ENCODE measurements around the gene SOX10.

SOX10 gene

DNA sequence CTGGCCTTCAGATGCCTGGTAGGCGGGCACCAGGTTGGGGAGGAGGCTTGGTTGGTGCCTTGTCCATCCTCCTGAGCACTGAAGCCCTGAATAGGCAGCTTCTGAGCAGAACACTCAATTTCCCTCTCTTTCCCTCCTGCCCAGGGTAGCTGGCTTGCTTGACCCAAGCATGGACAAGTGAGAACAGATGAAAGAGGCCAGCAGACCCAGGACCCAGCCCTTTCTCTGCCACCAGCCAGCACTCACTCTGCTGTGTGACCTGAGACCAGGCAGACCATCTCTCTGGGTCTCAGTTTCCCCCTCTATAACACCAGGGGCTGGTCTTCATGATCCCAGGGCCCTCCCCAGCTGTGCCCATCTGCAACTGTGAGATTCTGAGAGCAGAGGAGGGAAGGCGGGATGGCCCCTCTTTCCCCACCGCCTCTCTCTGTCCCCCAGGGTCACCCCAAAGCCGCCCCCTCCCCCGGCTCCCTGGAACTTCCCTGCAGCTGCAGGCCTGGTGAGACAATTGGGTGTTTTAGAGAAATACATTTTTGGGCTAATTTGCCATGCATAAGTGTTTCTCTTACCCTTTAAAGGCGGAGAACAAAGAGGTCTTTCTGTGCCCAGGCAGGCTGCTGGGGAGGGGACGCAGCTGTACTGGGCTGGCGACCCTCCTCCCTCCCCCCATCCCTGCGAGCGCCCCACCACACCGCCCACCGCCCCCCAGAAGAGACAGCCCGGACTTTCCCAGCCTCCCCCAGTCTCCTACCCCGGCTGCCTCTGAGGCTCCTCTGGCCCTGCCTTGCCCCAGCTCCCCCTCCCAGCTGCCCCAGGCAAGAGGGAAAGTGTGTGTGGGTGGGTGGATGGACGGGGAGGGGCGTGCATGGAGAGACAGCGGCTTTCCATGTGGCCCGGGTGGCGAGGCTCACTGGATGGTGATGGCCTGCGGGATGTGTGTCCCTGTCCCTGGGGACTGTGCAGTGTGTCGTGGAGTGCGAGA lies 42.1 kb upstream of the SOX10 start:
- TF ChIP-seq POLR2AphosphoS5 (IDR thresholded peaks at IDR 0.05; ENCODE audit: low read depth, low read length) (no peak), POLR2A (IDR thresholded peaks at IDR 0.05; ENCODE audit: low read depth, low read length) (no peak), TAF1 (IDR thresholded peaks at IDR 0.05; ENCODE audit: borderline replicate concordance, low read depth, low read length) (no peak)

GRCh38 chr22:38025514-38025913 lies 41.2 kb upstream of the SOX10 start:
- FAIRE-seq (no peak), DNase-seq (ENCODE audit: insufficient read length) (no peak)
- TF ChIP-seq POLR2A (IDR thresholded peaks at IDR 0.05; ENCODE audit: low read depth, low read length) (no peak), POLR2AphosphoS5 (IDR thresholded peaks at IDR 0.05; ENCODE audit: low read depth, low read length) (no peak), TAF1 (IDR thresholded peaks at IDR 0.05; ENCODE audit: borderline replicate concordance, low read depth, low read length) (no peak)

More for the DNA sequence above, 42.1 kb upstream of the SOX10 start:
- no peak for FAIRE-seq
- DNase-seq (ENCODE audit: insufficient read length) = no peak

GRCh38 chr22:38023045-38023444 lies 38.7 kb upstream of the SOX10 start:
- FAIRE-seq = no peak
- TF ChIP-seq POLR2AphosphoS5 (IDR thresholded peaks at IDR 0.05; ENCODE audit: low read depth, low read length) = no peak
- TF ChIP-seq TAF1 (IDR thresholded peaks at IDR 0.05; ENCODE audit: borderline replicate concordance, low read depth, low read length) = no peak
- TF ChIP-seq POLR2A (IDR thresholded peaks at IDR 0.05; ENCODE audit: low read depth, low read length) = no peak

DNA sequence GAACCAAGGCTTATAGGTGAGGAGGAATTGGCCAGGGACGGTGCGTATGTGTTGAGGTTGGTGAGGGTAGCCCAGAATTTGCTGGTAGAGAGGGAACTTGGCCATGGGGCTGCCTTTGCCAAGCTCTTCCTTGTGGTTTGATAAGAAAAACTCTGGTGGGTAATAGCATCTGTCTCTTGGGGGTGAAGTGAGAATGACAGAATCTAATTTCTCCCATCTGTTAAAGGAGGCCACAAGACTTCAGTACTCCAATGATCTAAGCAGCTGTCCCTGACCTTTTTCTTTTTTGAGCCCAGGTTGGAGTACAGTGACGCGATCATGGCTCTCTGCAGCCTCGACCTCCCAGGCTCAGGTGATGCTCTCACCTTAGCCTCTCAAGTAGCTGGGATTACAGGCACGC lies 36.9 kb upstream of the SOX10 start:
- FAIRE-seq = no peak
- TF ChIP-seq TAF1 (IDR thresholded peaks at IDR 0.05; ENCODE audit: borderline replicate concordance, low read depth, low read length) = no peak
- TF ChIP-seq POLR2A (IDR thresholded peaks at IDR 0.05; ENCODE audit: low read depth, low read length) = no peak
- no peak for TF ChIP-seq POLR2AphosphoS5 (IDR thresholded peaks at IDR 0.05; ENCODE audit: low read depth, low read length)
- no peak for DNase-seq (ENCODE audit: insufficient read length)

More at GRCh38 chr22:38023045-38023444, 38.7 kb upstream of the SOX10 start:
- no peak for DNase-seq (ENCODE audit: insufficient read length)

DNA sequence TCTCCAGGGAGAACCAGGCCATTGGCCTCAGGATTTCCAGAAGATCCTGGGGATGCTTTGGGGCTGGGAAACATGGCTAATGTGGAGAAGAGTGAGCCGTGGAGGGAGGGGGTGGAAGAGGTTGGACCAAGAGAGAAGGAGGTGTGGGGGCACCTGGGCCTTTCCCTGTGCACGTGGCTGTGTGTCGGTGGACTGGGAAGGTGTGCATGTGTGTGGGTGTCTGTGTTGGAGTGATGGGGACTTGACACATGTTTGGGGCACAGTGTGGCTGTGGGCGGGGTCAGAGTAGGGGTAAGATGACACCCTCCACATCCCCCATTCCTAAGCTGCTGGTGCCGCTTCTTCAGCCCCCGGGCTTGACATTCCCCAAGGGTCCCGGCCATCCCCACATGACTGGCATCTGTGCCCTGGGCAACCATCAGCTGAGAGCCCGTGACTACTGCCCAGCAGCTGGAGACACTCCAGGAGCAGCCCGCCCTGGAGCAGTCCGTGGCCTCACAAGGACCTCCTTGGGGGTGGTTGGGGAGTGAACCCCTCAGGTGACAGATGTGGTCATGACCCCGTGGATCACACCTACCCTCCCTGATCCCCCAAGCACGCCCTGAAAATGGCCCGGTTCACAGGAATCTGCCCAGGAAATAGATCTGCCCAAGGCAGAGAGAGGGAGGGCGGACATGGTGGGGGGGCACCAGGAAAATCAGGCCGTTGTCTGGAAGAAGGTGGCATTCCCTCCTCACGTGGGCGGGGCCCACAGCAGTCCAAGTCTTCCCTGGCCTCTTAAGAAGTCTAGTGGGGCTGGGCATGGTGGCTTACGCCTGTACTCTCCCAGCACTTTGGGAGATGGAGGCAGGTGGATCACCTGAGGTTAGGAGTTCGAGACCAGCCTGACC lies 34.8 kb upstream of the SOX10 start:
- FAIRE-seq = no peak
- TF ChIP-seq POLR2A (IDR thresholded peaks at IDR 0.05; ENCODE audit: low read depth, low read length) (no peak), POLR2AphosphoS5 (IDR thresholded peaks at IDR 0.05; ENCODE audit: low read depth, low read length) (no peak), TAF1 (IDR thresholded peaks at IDR 0.05; ENCODE audit: borderline replicate concordance, low read depth, low read length) (no peak)
- DNase-seq (ENCODE audit: insufficient read length) = no peak

- TF ChIP-seq TAF1 (IDR thresholded peaks at IDR 0.05; ENCODE audit: borderline replicate concordance, low read depth, low read length) = no peak
- no peak for TF ChIP-seq POLR2A (IDR thresholded peaks at IDR 0.05; ENCODE audit: low read depth, low read length)
- TF ChIP-seq POLR2AphosphoS5 (IDR thresholded peaks at IDR 0.05; ENCODE audit: low read depth, low read length) = no peak
- DNase-seq (ENCODE audit: insufficient read length) = no peak
- no peak for FAIRE-seq
Observed at GRCh38 chr22:38017939-38018885, 33.9 kb upstream of the SOX10 start.

- TF ChIP-seq POLR2A (IDR thresholded peaks at IDR 0.05; ENCODE audit: low read depth, low read length) = no peak
- no peak for TF ChIP-seq TAF1 (IDR thresholded peaks at IDR 0.05; ENCODE audit: borderline replicate concordance, low read depth, low read length)
- no peak for TF ChIP-seq POLR2AphosphoS5 (IDR thresholded peaks at IDR 0.05; ENCODE audit: low read depth, low read length)
- FAIRE-seq (no peak), DNase-seq (ENCODE audit: insufficient read length) (no peak)
Observed at GRCh38 chr22:38017272-38017920, 33.0 kb upstream of the SOX10 start.

DNA sequence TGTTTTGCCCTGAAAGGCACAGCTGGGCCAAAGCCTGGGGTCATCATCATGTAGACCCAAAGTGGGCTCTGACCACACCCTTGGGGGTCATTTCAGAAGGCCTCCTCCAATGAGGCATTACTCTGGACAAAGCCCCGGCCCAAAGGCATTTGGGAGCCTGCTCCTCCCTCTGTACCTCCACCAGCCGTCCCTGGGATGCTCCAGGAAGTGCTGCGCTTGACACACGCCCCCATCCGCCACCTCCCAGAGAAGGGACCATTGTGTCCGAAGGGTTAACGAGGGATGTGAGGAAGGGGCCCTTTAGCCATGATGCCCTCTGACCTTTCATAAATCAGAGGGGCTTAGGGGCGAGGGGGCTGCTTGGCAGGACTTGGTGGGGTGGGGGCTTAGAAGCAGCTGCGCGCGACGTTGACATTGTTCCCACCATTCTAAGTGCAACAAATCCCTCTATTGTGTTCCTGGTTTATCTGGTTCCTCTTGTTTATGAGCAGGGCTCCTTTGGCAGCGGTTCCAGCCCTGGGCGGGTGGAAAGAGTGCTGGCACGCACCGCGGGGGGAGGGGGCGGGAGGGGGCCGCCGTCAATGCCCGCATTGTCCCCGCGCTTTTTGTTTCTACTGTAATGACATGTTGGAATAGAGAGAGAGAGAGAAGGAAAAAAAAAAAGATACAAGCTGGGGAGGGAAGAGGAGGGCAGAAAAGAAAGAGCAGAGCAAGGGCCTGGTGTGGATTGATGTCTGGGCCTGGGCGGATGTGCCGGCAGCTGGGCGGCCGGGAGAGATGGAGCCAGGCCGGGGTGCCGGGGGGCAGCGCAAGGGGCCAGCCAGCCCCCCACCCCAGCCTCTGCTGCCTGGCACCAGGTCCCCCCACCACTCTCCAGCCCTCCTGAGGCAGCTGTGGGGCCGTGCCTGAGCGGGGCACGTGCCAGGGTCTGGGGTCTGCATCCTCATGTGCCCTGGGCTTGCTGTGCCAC lies 32.1 kb upstream of the SOX10 start:
- DNase-seq (ENCODE audit: insufficient read length) (no peak), FAIRE-seq (no peak)
- TF ChIP-seq POLR2AphosphoS5 (IDR thresholded peaks at IDR 0.05; ENCODE audit: low read depth, low read length) = no peak
- TF ChIP-seq POLR2A (IDR thresholded peaks at IDR 0.05; ENCODE audit: low read depth, low read length) = no peak
- no peak for TF ChIP-seq TAF1 (IDR thresholded peaks at IDR 0.05; ENCODE audit: borderline replicate concordance, low read depth, low read length)

- DNase-seq (ENCODE audit: insufficient read length) = no peak
- no peak for FAIRE-seq
- TF ChIP-seq POLR2A (IDR thresholded peaks at IDR 0.05; ENCODE audit: low read depth, low read length) (no peak), POLR2AphosphoS5 (IDR thresholded peaks at IDR 0.05; ENCODE audit: low read depth, low read length) (no peak), TAF1 (IDR thresholded peaks at IDR 0.05; ENCODE audit: borderline replicate concordance, low read depth, low read length) (no peak)
Observed at GRCh38 chr22:38014083-38014482, 29.7 kb upstream of the SOX10 start.
